ENCODE measurements around the gene PLAAT4. TPM values are rescaled to one million over a fixed set of nuclear protein-coding genes. Genes with fewer than 3 reads are reported as not detected.

The PLAAT4 gene
- total RNA-seq, 4 donors from 2014 or later: 23.5 to 53.6 (median 39.8) TPM

DNA sequence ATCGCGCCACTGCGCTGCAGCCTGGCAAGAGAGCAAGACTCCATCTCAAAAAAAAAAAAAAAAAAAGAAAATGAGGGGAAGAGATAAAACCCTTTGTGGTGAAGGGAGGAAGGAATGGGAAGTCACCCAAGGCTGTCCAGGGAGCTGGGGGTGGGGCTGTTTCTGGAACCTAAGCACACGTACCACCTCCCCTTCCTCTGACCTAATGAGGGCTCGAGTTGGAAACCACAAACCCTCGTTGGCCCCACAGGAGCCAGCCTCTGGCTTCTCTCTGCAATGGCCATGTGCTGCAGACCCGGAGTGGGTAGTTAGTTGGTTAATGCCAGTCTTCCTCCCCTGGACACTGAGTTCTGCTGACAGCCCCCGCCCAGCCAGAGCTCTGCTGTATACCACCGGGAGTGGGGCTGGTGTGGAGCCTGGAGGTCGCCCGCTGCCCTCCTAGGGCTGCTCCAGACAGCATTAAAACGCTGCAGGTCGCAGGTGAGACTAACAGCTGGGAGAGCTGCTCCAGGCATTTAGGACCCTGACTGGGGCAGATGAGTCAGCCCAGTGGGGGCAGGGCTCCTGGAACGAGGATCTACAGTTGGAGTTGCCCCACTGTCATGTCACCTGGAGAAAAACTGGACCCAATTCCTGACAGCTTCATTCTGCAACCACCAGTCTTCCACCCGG is 30.6 kb upstream of the PLAAT4 start, which contains the start of gene LGALS12:
Gene LGALS12, plus strand, starts transcription at position 228 of the 672 bp plus-strand sequence. Its CDS starts 375 bp downstream, at position 603.
- no peak for DNase-seq
- no peak within 1 kb of the TSS for H3K4me3 ChIP-seq (replicated peaks in 1 of 3)
- WGBS, 2 donors: 73% methylated on average over 12 to 15 of the region's 15 CpGs
- no peaks in the 10 kb centered on the region for H3K27me3 ChIP-seq
- TF ChIP-seq POLR2A (IDR thresholded peaks at IDR 0.05): no peak
- TF ChIP-seq CTCF (IDR thresholded peaks at IDR 0.05): no peak
- intact Hi-C loops (cut with DNase I): no loop called here
- H3K27ac ChIP-seq: no peak within 1 kb of the TSS
- H3K9me3 ChIP-seq: no peaks in the 10 kb centered on the region
- H3K36me3 ChIP-seq: no peaks in the 10 kb centered on the region
- H3K4me1 ChIP-seq: peaks cover 0 to 15% of the 10 kb centered on the region in 2 donors

GRCh38 chr11:63506876-63507275 is 29.7 kb upstream of the PLAAT4 start:
- intact Hi-C loops (cut with DNase I): no loop called here
- peaks cover 0 to 15% of the 10 kb centered on the region in 2 donors for H3K4me1 ChIP-seq
- no peak overlapping the region for H3K4me3 ChIP-seq (replicated peaks in 1 of 3)
- no peak for DNase-seq
- no peaks in the 10 kb centered on the region for H3K36me3 ChIP-seq
- H3K27me3 ChIP-seq: no peaks in the 10 kb centered on the region
- WGBS, 2 donors: 96 to 100% methylated on average over 2 of the region's 2 CpGs
- H3K27ac ChIP-seq: no peak overlapping the region
- no peak for TF ChIP-seq CTCF (IDR thresholded peaks at IDR 0.05)
- no peak for TF ChIP-seq POLR2A (IDR thresholded peaks at IDR 0.05)
- H3K9me3 ChIP-seq: no peaks in the 10 kb centered on the region

DNA sequence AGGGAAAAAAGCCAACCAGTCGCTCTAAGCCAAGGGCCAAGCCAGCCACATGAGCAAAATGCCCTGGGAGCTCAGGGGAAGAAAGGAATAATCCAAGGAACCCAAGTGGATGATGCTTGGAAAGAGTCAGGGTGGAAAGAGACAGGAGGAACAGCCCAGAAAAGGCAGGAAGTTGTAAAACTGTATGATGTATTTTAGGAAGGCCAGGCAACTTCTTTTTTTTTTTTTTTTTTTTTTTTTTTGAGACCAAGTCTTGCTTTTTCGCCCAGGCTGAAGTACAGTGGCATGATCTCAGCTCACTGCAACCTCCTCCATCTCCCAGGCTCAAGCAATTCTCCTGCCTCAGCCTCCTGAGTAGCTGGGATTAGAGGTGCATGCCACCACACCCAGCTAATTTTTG is 29.1 kb upstream of the PLAAT4 start:
- DNase-seq: no peak
- Histone ChIP-seq H3K27me3 (no peaks in the 10 kb centered on the region), H3K36me3 (no peaks in the 10 kb centered on the region), H3K27ac (no peak overlapping the region), H3K9me3 (no peaks in the 10 kb centered on the region), H3K4me3 (replicated peaks in 1 of 3) (no peak overlapping the region), H3K4me1 (peaks cover 0 to 15% of the 10 kb centered on the region in 2 donors)
- intact Hi-C loops (cut with DNase I): no loop called here
- WGBS, 2 donors: 89 to 95% methylated on average over 2 of the region's 2 CpGs
- TF ChIP-seq CTCF (IDR thresholded peaks at IDR 0.05) (no peak), POLR2A (IDR thresholded peaks at IDR 0.05) (no peak)

DNA sequence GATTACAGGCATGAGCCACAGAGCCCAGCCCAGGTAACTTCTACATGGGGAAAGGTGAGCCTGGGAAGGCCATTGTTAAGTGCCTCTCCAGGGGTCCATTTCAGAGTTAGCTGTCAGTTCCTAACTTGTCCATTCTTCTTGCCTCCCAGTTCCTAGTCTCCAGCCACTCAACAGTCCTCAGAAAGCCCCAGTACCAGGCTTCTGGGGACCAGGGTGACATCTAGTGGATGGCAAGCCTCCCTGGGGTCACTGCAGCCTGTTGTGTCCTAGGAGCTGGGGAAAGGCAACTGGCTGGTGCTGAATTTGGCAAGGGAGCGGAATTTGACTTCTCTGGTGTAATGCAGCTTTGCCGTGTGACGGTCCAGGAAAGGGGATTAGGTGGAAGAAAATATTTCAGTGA is 28.6 kb upstream of the PLAAT4 start:
- WGBS, 2 donors: 84 to 86% methylated on average over 3 of the region's 3 CpGs
- H3K4me3 ChIP-seq (replicated peaks in 1 of 3): no peak overlapping the region
- H3K27me3 ChIP-seq: no peaks in the 10 kb centered on the region
- peak in 3 of 6 experiments; percentile 16 to 32 (median 23) for TF ChIP-seq CTCF (IDR thresholded peaks at IDR 0.05)
- no peak for TF ChIP-seq POLR2A (IDR thresholded peaks at IDR 0.05)
- H3K4me1 ChIP-seq: peaks cover 0 to 18% of the 10 kb centered on the region in 2 donors
- H3K36me3 ChIP-seq: no peaks in the 10 kb centered on the region
- intact Hi-C loops (cut with DNase I): no loop called here
- DNase-seq: peak; percentile 35 to 54
- H3K27ac ChIP-seq: no peak overlapping the region
- no peaks in the 10 kb centered on the region for H3K9me3 ChIP-seq

DNA sequence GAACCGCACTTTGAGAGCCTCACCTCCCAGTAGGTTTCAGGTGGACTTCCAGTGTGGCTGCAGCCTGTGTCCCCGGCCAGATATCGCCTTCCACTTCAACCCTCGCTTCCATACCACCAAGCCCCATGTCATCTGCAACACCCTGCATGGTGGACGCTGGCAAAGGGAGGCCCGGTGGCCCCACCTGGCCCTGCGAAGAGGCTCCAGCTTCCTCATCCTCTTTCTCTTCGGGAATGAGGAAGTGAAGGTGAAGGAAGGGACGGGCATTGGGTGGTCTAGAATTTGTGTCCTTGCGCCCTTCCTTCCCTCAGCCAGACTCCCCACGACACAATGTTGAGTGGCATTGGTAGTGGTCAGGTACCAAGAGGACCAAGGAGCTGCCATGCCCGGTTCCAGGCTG is 27.9 kb upstream of the PLAAT4 start:
- DNase-seq: no peak
- WGBS, 2 donors: 92 to 94% methylated on average over 12 of the region's 12 CpGs
- Histone ChIP-seq H3K9me3 (no peaks in the 10 kb centered on the region), H3K36me3 (no peaks in the 10 kb centered on the region), H3K27me3 (no peaks in the 10 kb centered on the region), H3K4me3 (replicated peaks in 1 of 3) (no peak overlapping the region), H3K4me1 (peaks cover 0 to 19% of the 10 kb centered on the region in 2 donors), H3K27ac (no peak overlapping the region)
- TF ChIP-seq POLR2A (IDR thresholded peaks at IDR 0.05) (no peak), CTCF (IDR thresholded peaks at IDR 0.05) (no peak)
- intact Hi-C loops (cut with DNase I): no loop called here
